GM23338 (cell line): Measurements from ENCODE around the gene NIPBL. TPM values are rescaled to one million over a fixed set of nuclear protein-coding genes. Genes with fewer than 3 reads are reported as not detected.
A peak's percentile ranks its signal among the peaks of the same experiment; 100 is the strongest.

ENCODE experiments used
- ATAC-seq: fragments of 200-7000 bp; cut with Tn5 transposase; 3 replicates; pipeline ENCODE4 v1.9.1; 2020
- DNase-seq: peaks from one replicate; pipeline ENCODE4 v3.0.0-alpha.2; 2015; ENCODE audit warnings: low spot score
- H2AFZ ChIP-seq: fragments of 200-600 bp; sonication (generic); 2 replicates; pipeline ENCODE4 v1.8.0; 2016; ENCODE audit warnings: antibody characterized with exemption, mild to moderate bottlenecking, moderate library complexity
- H3F3A ChIP-seq: fragments of 200-600 bp; sonication (generic); replicated peaks from 2 replicates; pipeline ENCODE4 v1.8.0; 2017; ENCODE audit warnings: antibody characterized with exemption, mixed run types, low read depth
- H3K27ac ChIP-seq: fragments of 200-600 bp; sonication (generic); 2 replicates; pipeline ENCODE4 v1.6.1; 2016; ENCODE audit warnings: low read depth
- H3K27me3 ChIP-seq: fragments of 200-600 bp; sonication (generic); 2 replicates; pipeline ENCODE4 v1.8.0; 2016; ENCODE audit warnings: mild to moderate bottlenecking, mixed run types, moderate library complexity; ENCODE audit not compliant: insufficient read depth
- H3K36me3 ChIP-seq: fragments of 200-600 bp; sonication (generic); 2 replicates; pipeline ENCODE4 v1.8.0; 2016; ENCODE audit warnings: mild to moderate bottlenecking; ENCODE audit not compliant: insufficient read depth
- H3K4me1 ChIP-seq: fragments of 200-600 bp; sonication (generic); 2 replicates; pipeline ENCODE4 v1.8.0; 2016; ENCODE audit warnings: mild to moderate bottlenecking, moderate library complexity; ENCODE audit not compliant: insufficient read depth
- H3K4me2 ChIP-seq: fragments of 200-600 bp; sonication (generic); 2 replicates; pipeline ENCODE4 v1.7.1; 2017; ENCODE audit warnings: mixed run types
- H3K4me3 ChIP-seq: fragments of 200-600 bp; sonication (generic); 2 replicates; pipeline ENCODE4 v1.6.1; 2016; ENCODE audit warnings: mixed run types
- H3K79me2 ChIP-seq: fragments of 200-600 bp; sonication (generic); replicated peaks from 2 replicates; pipeline ENCODE4 v1.8.0; 2017; ENCODE audit warnings: mild to moderate bottlenecking; ENCODE audit not compliant: insufficient read depth
- H3K9me2 ChIP-seq: fragments of 200-600 bp; sonication (generic); 2 replicates; pipeline ENCODE4 v1.8.0; 2017; ENCODE audit not compliant: insufficient read depth
- H4K20me1 ChIP-seq: fragments of 200-600 bp; sonication (generic); replicated peaks from 2 replicates; pipeline ENCODE4 v1.8.0; 2017; ENCODE audit warnings: mild to moderate bottlenecking; ENCODE audit not compliant: insufficient read depth
- H3K27ac Mint-ChIP-seq: 2 replicates; pipeline ENCODE4 v1.8.0; 2020; ENCODE audit warnings: inconsistent platforms, mild to moderate bottlenecking, moderate library complexity, mixed read lengths
- H3K27me3 Mint-ChIP-seq: 3 replicates; pipeline ENCODE4 v1.8.0; 2022; ENCODE audit warnings: low read depth, mild to moderate bottlenecking, moderate library complexity, mixed read lengths, inconsistent platforms; ENCODE audit not compliant: insufficient read depth, poor library complexity
- H3K36me3 Mint-ChIP-seq: 3 replicates; pipeline ENCODE4 v1.8.0; 2021; ENCODE audit warnings: low read depth, mild to moderate bottlenecking, inconsistent platforms, moderate library complexity, mixed read lengths
- H3K4me1 Mint-ChIP-seq: 3 replicates; pipeline ENCODE4 v1.8.0; 2020; ENCODE audit warnings: mild to moderate bottlenecking, inconsistent platforms, mixed read lengths
- H3K4me3 Mint-ChIP-seq: 3 replicates; pipeline ENCODE4 v1.8.0; 2021; ENCODE audit warnings: moderate library complexity, mild to moderate bottlenecking, inconsistent platforms, mixed read lengths
- H3K9me3 Mint-ChIP-seq: 3 replicates; pipeline ENCODE4 v1.8.0; 2020; ENCODE audit warnings: moderate library complexity, mild to moderate bottlenecking, inconsistent platforms, mixed read lengths
- EZH2 ChIP-seq: fragments of 200-600 bp; sonication (generic); IDR thresholded peaks from one replicate; pipeline ENCODE4 v1.8.0; 2017; ENCODE audit warnings: antibody characterized with exemption, mild to moderate bottlenecking, low read depth; ENCODE audit not compliant: unreplicated experiment
- EZH2phosphoT487 ChIP-seq: fragments of 200-600 bp; sonication (generic); IDR thresholded peaks from one replicate; pipeline ENCODE4 v1.8.1; 2018; ENCODE audit warnings: antibody characterized with exemption; ENCODE audit not compliant: unreplicated experiment
- JUNB ChIP-seq: IDR thresholded peaks from one replicate; pipeline ENCODE4 v1.6.1; 2016; ENCODE audit warnings: antibody characterized with exemption; ENCODE audit not compliant: unreplicated experiment
- POLR2AphosphoS5 ChIP-seq: IDR thresholded peaks from 2 replicates; pipeline ENCODE4 v1.6.1; 2016; ENCODE audit warnings: antibody characterized with exemption, low read depth
- polyA plus RNA-seq: library from polyadenylated mRNA; unstranded; fragments of >200 nt; fragmentation: Nextera tagmentation; extraction: Ambion mirVana; gene quantifications from 2 replicates; pipeline ENCODE4 v1.2.1, GENCODE V29; 2016
- total RNA-seq: library from RNA; depleted of rRNA; stranded (reverse); fragments of >200 nt; shearing (Covaris generic); gene quantifications from 2 replicates; pipeline ENCODE4 v1.2.3, GENCODE V29; 2014
- TF ChIP-seq, protein P1 (sequence below): fragments of 250-450 bp; sonication (Bioruptor Pico); IDR thresholded peaks from 2 replicates; pipeline ENCODE4 v1.5.0; 2020; ENCODE audit warnings: mild to moderate bottlenecking, moderate library complexity

Gene NIPBL
- total and polyA plus RNA-seq, 2 experiments from 2014 or later = 44.2 to 51.4 TPM

DNA sequence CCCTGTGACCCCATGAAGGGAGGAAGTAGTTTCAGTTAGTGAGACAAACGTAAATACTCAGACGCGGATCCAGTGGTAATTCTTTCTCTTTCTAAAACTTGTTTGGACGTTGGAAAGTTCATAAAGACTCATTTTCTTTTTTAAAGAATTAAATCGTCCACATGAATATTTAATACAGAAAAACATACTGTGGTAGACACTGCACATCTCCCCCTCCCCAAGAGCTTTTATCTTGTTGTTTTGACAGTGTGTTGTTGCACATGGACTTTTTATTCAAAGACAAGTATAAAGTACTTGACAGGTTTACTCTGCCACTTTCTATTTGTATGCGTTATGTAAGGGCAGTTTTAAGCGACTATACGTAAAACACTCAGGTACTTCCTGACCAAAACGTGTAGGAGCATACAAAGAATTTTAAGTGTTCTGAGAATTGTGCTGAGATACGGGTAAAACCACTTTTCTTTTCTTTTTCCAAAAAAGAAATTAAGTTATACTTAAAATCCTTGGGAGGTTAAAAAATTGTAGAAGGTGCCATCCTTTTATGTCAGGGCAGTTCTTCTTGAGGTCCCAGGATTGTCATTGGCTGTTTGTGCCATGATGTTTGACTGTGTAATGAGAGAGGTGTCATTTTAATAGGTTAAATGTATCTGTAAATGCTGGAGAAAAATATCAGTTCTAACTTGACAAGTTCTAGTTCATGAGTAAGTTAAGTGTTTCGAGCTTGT is 1.3 kb downstream of the NIPBL start:
- Histone ChIP-seq H3K4me2 (peak overlapping the region; percentile 84), H3K27me3 (no peaks in the 10 kb centered on the region), H3K9me2 (no peaks in the 10 kb centered on the region), H3K4me3 (peak overlapping the region; percentile 86), H3K36me3 (no peaks in the 10 kb centered on the region), H3K27ac (peak overlapping the region; percentile 94), H3F3A (no peaks in the 10 kb centered on the region), H2AFZ (no peak overlapping the region), H3K79me2 (peaks cover 86% of the 10 kb centered on the region), H3K4me1 (peaks cover 32% of the 10 kb centered on the region), H4K20me1 (peaks cover 28% of the 10 kb centered on the region)
- H3K27ac Mint-ChIP-seq = peak overlapping the region; percentile 93
- H3K27me3 Mint-ChIP-seq = peaks cover 2% of the 10 kb centered on the region
- peak overlapping the region; percentile 98 for H3K4me3 Mint-ChIP-seq
- ATAC-seq = no peak
- peaks cover 30% of the 10 kb centered on the region; the same call in 2 of the 3 replicates for H3K4me1 Mint-ChIP-seq
- H3K36me3 Mint-ChIP-seq = no peaks in the 10 kb centered on the region
- H3K9me3 Mint-ChIP-seq = no peaks in the 10 kb centered on the region
- TF ChIP-seq EZH2phosphoT487 (no peak), JUNB (no peak), POLR2AphosphoS5 (no peak), EZH2 (no peak)
- TF ChIP-seq, protein P1, sequence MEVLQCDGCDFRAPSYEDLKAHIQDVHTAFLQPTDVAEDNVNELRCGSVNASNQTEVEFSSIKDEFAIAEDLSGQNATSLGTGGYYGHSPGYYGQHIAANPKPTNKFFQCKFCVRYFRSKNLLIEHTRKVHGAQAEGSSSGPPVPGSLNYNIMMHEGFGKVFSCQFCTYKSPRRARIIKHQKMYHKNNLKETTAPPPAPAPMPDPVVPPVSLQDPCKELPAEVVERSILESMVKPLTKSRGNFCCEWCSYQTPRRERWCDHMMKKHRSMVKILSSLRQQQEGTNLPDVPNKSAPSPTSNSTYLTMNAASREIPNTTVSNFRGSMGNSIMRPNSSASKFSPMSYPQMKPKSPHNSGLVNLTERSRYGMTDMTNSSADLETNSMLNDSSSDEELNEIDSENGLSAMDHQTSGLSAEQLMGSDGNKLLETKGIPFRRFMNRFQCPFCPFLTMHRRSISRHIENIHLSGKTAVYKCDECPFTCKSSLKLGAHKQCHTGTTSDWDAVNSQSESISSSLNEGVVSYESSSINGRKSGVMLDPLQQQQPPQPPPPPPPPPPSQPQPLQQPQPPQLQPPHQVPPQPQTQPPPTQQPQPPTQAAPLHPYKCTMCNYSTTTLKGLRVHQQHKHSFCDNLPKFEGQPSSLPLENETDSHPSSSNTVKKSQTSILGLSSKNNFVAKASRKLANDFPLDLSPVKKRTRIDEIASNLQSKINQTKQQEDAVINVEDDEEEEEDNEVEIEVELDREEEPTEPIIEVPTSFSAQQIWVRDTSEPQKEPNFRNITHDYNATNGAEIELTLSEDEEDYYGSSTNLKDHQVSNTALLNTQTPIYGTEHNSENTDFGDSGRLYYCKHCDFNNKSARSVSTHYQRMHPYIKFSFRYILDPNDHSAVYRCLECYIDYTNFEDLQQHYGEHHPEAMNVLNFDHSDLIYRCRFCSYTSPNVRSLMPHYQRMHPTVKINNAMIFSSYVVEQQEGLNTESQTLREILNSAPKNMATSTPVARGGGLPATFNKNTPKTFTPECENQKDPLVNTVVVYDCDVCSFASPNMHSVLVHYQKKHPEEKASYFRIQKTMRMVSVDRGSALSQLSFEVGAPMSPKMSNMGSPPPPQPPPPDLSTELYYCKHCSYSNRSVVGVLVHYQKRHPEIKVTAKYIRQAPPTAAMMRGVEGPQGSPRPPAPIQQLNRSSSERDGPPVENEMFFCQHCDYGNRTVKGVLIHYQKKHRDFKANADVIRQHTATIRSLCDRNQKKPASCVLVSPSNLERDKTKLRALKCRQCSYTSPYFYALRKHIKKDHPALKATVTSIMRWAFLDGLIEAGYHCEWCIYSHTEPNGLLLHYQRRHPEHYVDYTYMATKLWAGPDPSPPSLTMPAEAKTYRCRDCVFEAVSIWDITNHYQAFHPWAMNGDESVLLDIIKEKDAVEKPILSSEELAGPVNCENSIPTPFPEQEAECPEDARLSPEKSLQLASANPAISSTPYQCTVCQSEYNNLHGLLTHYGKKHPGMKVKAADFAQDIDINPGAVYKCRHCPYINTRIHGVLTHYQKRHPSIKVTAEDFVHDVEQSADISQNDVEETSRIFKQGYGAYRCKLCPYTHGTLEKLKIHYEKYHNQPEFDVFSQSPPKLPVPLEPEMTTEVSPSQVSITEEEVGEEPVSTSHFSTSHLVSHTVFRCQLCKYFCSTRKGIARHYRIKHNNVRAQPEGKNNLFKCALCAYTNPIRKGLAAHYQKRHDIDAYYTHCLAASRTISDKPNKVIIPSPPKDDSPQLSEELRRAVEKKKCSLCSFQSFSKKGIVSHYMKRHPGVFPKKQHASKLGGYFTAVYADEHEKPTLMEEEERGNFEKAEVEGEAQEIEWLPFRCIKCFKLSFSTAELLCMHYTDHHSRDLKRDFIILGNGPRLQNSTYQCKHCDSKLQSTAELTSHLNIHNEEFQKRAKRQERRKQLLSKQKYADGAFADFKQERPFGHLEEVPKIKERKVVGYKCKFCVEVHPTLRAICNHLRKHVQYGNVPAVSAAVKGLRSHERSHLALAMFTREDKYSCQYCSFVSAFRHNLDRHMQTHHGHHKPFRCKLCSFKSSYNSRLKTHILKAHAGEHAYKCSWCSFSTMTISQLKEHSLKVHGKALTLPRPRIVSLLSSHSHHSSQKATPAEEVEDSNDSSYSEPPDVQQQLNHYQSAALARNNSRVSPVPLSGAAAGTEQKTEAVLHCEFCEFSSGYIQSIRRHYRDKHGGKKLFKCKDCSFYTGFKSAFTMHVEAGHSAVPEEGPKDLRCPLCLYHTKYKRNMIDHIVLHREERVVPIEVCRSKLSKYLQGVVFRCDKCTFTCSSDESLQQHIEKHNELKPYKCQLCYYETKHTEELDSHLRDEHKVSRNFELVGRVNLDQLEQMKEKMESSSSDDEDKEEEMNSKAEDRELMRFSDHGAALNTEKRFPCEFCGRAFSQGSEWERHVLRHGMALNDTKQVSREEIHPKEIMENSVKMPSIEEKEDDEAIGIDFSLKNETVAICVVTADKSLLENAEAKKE (CRISPR knock-in tag) = no peak
- peak; percentile 31 for DNase-seq
